ENCODE data around the gene CARM1. TPM values are rescaled to one million over a fixed set of nuclear protein-coding genes. Genes with fewer than 3 reads are reported as not detected.

Gene CARM1
- total and polyA plus RNA-seq, 7 experiments from 2014 or later = 0.69 to 43.1 (median 25.5) TPM

Small RNAs within 50 kb of the gene (microRNA-seq; reads per million reads assigned to microRNA genes)
- not detected for gene MIR6793 (ENCODE audit: borderline microRNAs expressed)

Other genes starting within 250 kb of the CARM1 start
- 100 to 1,000 TPM; 148 to 272 (median 194) TPM for gene SLC44A2, start 246.0 kb upstream of the CARM1 start, total RNA-seq
- 100 to 1,000 TPM; 216 to 375 TPM for gene SLC44A2, start 246.0 kb upstream of the CARM1 start, polyA plus RNA-seq
- gene ILF3, start 217.2 kb upstream of the CARM1 start, total RNA-seq = 100 to 1,000 TPM; 346 to 515 (median 368) TPM
- 10 to 100 TPM; 91.0 to 99.9 TPM for gene ILF3, start 217.2 kb upstream of the CARM1 start, polyA plus RNA-seq
- gene QTRT1, start 170.1 kb upstream of the CARM1 start, total RNA-seq = 10 to 100 TPM; 36.1 to 63.4 (median 54.9) TPM
- 10 to 100 TPM; 38.0 to 41.8 TPM for gene QTRT1, start 170.1 kb upstream of the CARM1 start, polyA plus RNA-seq
- 100 to 1,000 TPM; 238 to 340 (median 269) TPM for gene DNM2, start 153.5 kb upstream of the CARM1 start, total RNA-seq
- gene DNM2, start 153.5 kb upstream of the CARM1 start, polyA plus RNA-seq = 100 to 1,000 TPM in 1 of 2 donors, 10 to 100 TPM in 1; 49.1 to 111 TPM
- 10 to 100 TPM in 2 of 5 experiments, 1 to 10 TPM in 3; 7.6 to 12.8 (median 9.9) TPM for gene TMED1, start 35.3 kb upstream of the CARM1 start, total RNA-seq
- gene TMED1, start 35.3 kb upstream of the CARM1 start, polyA plus RNA-seq = 10 to 100 TPM; 19.0 to 21.7 TPM
- gene C19orf38, start 23.1 kb upstream of the CARM1 start, total RNA-seq = 10 to 100 TPM in 1 of 5 experiments, 1 to 10 TPM in 4; 2.5 to 50.5 (median 3.5) TPM
- 1 to 10 TPM; 1.4 to 2.8 TPM for gene C19orf38, start 23.1 kb upstream of the CARM1 start, polyA plus RNA-seq
- 10 to 100 TPM; 20.5 to 27.9 (median 26.2) TPM for gene YIPF2, start 57.1 kb downstream of the CARM1 start, total RNA-seq
- gene YIPF2, start 57.1 kb downstream of the CARM1 start, polyA plus RNA-seq = 10 to 100 TPM; 11.7 to 12.9 TPM
- gene TIMM29, start 57.3 kb downstream of the CARM1 start, total RNA-seq = 10 to 100 TPM; 15.8 to 33.4 (median 24.7) TPM
- 10 to 100 TPM; 27.1 to 47.5 TPM for gene TIMM29, start 57.3 kb downstream of the CARM1 start, polyA plus RNA-seq
- gene SMARCA4, start 89.5 kb downstream of the CARM1 start, total RNA-seq = 100 to 1,000 TPM in 4 of 5 experiments, 10 to 100 TPM in 1; 96.0 to 126 (median 104) TPM
- gene SMARCA4, start 89.5 kb downstream of the CARM1 start, polyA plus RNA-seq = 10 to 100 TPM; 11.8 to 33.9 TPM
- 10 to 100 TPM; 29.1 to 90.3 (median 39.0) TPM for gene LDLR, start 217.9 kb downstream of the CARM1 start, total RNA-seq
- 1 to 10 TPM; 5.5 to 7.0 TPM for gene LDLR, start 217.9 kb downstream of the CARM1 start, polyA plus RNA-seq